Keratinocyte (primary cell): Measurements from ENCODE around the gene GRAP. TPM values are rescaled to one million over a fixed set of nuclear protein-coding genes. Genes with fewer than 3 reads are reported as not detected.
A peak's percentile ranks its signal among the peaks of the same experiment; 100 is the strongest.

Experiments
- DNase-seq: peaks from one replicate; pipeline ENCODE4 v3.0.0-alpha.2; 2011; ENCODE audit warnings: low read depth, missing footprints, low spot score
- FAIRE-seq: peaks from 2 replicates; lab custom pipeline; 2011; peaks lifted over from hg19 to GRCh38; lab: Jason Lieb, UNC
- H2AFZ ChIP-seq: 2 replicates; pipeline ENCODE4 v1.6.0; 2012; ENCODE audit warnings: low read length, control low read depth, inconsistent platforms; ENCODE audit not compliant: control insufficient read depth
- H3K27ac ChIP-seq: 2 replicates; pipeline ENCODE4 v1.5.1; 2011; ENCODE audit warnings: low read length; ENCODE audit not compliant: control insufficient read depth, insufficient read depth
- H3K27me3 ChIP-seq: 3 replicates; pipeline ENCODE4 v1.6.0; 2011; ENCODE audit warnings: low read length; ENCODE audit not compliant: control insufficient read depth, insufficient read depth; ENCODE audit errors: extremely low read depth
- H3K36me3 ChIP-seq, 2 experiments: 2 replicates in 1 of 2; 3 replicates in 1 of 2; pipeline ENCODE4 v1.5.1; 2011; ENCODE audit warnings: low read length in 2 of 2, mild to moderate bottlenecking in 1 of 2; ENCODE audit not compliant: control insufficient read depth in 2 of 2, insufficient read depth in 2 of 2; ENCODE audit errors: extremely low read depth in 1 of 2
- H3K4me1 ChIP-seq: 3 replicates; pipeline ENCODE4 v1.5.1; 2011; ENCODE audit warnings: low read length; ENCODE audit not compliant: control insufficient read depth, insufficient read depth; ENCODE audit errors: extremely low read depth
- H3K4me2 ChIP-seq: 3 replicates; pipeline ENCODE4 v1.6.0; 2011; ENCODE audit warnings: low read depth, low read length; ENCODE audit not compliant: control insufficient read depth, insufficient read depth; ENCODE audit errors: extremely low read depth
- H3K4me3 ChIP-seq, 3 experiments: fragments of 200-600 bp in 1 of 3; sonication (generic) in 1 of 3; 2 replicates in 2 of 3; 3 replicates in 1 of 3; pipeline ENCODE4 v1.5.1; 2011 to 2016; ENCODE audit warnings: low read length in 3 of 3, mild to moderate bottlenecking in 3 of 3, control low read depth in 2 of 3, inconsistent platforms in 1 of 3, low read depth in 1 of 3, mixed read lengths in 1 of 3, mixed run types in 1 of 3, moderate library complexity in 1 of 3; ENCODE audit not compliant: control insufficient read depth in 2 of 3, insufficient read depth in 2 of 3; ENCODE audit errors: extremely low read depth in 1 of 3
- H3K79me2 ChIP-seq: 2 replicates; pipeline ENCODE4 v1.6.0; 2012; ENCODE audit warnings: low read length; ENCODE audit not compliant: control insufficient read depth, insufficient read depth
- H3K9ac ChIP-seq: 3 replicates; pipeline ENCODE4 v1.6.0; 2011; ENCODE audit warnings: low read length; ENCODE audit not compliant: control insufficient read depth, insufficient read depth; ENCODE audit errors: extremely low read depth
- H3K9me1 ChIP-seq: 3 replicates; pipeline ENCODE4 v1.6.0; 2011; ENCODE audit warnings: low read length; ENCODE audit not compliant: control insufficient read depth, insufficient read depth; ENCODE audit errors: extremely low read depth
- H3K9me3 ChIP-seq: 2 replicates; pipeline ENCODE4 v1.5.1; 2012; ENCODE audit warnings: low read depth, low read length; ENCODE audit not compliant: control insufficient read depth
- H4K20me1 ChIP-seq: 3 replicates; pipeline ENCODE4 v1.6.0; 2011; ENCODE audit warnings: low read length; ENCODE audit not compliant: control insufficient read depth, insufficient read depth; ENCODE audit errors: extremely low read depth
- EZH2 ChIP-seq: IDR thresholded peaks from one replicate; pipeline ENCODE4 v1.6.1; 2012; ENCODE audit warnings: inconsistent platforms, mild to moderate bottlenecking, low read length, moderate library complexity
- dilution Hi-C: fragments of 300-500 bp; cut with MboI; formaldehyde crosslinking; loops from one replicate; pipeline ENCODE4 v1.7.0; 2020; ENCODE audit warnings: low sequenced_read_pairs; ENCODE audit not compliant: extremely low pct_ligation_motif_present
- polyA plus RNA-seq, 5 experiments: library from polyadenylated mRNA; depleted of rRNA in 3 of 5; stranded (reverse) in 3 of 5; stranded (forward) in 1 of 5; unstranded in 1 of 5; fragments of >200 nt; gene quantifications; 1 replicate in 1 of 5; 2 replicates in 3 of 5; 3 replicates in 1 of 5; pipeline versions ENCODE4 v1.2.1 to v1.2.3, GENCODE V29; 2011 to 2012; ENCODE audit warnings: missing spikeins in 2 of 5, low read depth in 1 of 5, low replicate concordance in 1 of 5
- TF ChIP-seq, protein P1 (sequence below), 3 experiments: IDR thresholded peaks in 1 of 3; conservative IDR thresholded peaks in 1 of 3; optimal IDR thresholded peaks in 1 of 3; 2 replicates in 2 of 3; 3 replicates in 1 of 3; pipeline versions ENCODE3 to v1.5.1; 2011; ENCODE audit warnings: low read length in 3 of 3, mild to moderate bottlenecking in 3 of 3, moderate library complexity in 2 of 3, control low read depth in 1 of 3, inconsistent platforms in 1 of 3; ENCODE audit not compliant: insufficient read depth in 2 of 3; ENCODE audit errors: extremely low read depth in 1 of 3

Gene GRAP
- polyA plus RNA-seq, 1 donor (not counting 4 experiments of a cell fraction or from before 2014, with no cell fraction given): 0.03 TPM

DNA sequence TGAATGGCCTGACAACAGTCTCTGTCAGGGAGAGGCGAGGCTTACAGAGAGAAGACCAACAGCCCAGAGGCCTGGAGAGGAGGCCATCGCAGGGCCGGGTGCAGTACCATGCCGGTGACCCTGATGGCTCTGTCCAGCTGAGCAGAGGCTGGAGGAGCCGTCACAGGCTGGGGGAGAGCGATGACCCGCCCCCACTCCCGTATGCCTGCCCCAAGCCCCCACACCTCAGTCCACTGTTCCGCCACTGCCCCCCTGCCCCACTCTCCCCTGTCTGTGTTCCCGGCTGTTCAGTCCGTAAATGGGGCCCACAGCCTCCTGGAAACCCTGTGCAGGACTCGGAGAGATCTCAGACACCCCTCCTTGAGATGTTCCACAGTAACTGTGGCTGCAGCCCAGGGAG is 29.4 kb downstream of the GRAP start:
- no peak for FAIRE-seq
- H3K4me3 ChIP-seq: no peak overlapping the region
- no peak overlapping the region for H3K27ac ChIP-seq
- H3K9ac ChIP-seq: no peak overlapping the region
- no peak overlapping the region for H2AFZ ChIP-seq
- no peaks in the 10 kb centered on the region for H3K9me3 ChIP-seq
- no peak for DNase-seq
- H3K79me2 ChIP-seq: no peaks in the 10 kb centered on the region
- peaks cover 33% of the 10 kb centered on the region for H3K4me1 ChIP-seq
- no peaks in the 10 kb centered on the region for H3K27me3 ChIP-seq
- dilution Hi-C loops: no loop called here
- no peaks in the 10 kb centered on the region for H3K9me1 ChIP-seq
- no peaks in the 10 kb centered on the region for H3K36me3 ChIP-seq
- TF ChIP-seq, protein P1, sequence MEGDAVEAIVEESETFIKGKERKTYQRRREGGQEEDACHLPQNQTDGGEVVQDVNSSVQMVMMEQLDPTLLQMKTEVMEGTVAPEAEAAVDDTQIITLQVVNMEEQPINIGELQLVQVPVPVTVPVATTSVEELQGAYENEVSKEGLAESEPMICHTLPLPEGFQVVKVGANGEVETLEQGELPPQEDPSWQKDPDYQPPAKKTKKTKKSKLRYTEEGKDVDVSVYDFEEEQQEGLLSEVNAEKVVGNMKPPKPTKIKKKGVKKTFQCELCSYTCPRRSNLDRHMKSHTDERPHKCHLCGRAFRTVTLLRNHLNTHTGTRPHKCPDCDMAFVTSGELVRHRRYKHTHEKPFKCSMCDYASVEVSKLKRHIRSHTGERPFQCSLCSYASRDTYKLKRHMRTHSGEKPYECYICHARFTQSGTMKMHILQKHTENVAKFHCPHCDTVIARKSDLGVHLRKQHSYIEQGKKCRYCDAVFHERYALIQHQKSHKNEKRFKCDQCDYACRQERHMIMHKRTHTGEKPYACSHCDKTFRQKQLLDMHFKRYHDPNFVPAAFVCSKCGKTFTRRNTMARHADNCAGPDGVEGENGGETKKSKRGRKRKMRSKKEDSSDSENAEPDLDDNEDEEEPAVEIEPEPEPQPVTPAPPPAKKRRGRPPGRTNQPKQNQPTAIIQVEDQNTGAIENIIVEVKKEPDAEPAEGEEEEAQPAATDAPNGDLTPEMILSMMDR (optimal IDR thresholded peaks at IDR 0.05 in 1 of 3, IDR thresholded peaks at IDR 0.05 in 1 of 3, conservative IDR thresholded peaks at IDR 0.05 in 1 of 3; ENCODE audit: extremely low read depth in 1 of 3, insufficient read depth in 2 of 3, low read length in 3 of 3): no peak
- TF ChIP-seq EZH2: no peak
- H3K4me2 ChIP-seq: no peak overlapping the region
- H4K20me1 ChIP-seq: no peaks in the 10 kb centered on the region

DNA sequence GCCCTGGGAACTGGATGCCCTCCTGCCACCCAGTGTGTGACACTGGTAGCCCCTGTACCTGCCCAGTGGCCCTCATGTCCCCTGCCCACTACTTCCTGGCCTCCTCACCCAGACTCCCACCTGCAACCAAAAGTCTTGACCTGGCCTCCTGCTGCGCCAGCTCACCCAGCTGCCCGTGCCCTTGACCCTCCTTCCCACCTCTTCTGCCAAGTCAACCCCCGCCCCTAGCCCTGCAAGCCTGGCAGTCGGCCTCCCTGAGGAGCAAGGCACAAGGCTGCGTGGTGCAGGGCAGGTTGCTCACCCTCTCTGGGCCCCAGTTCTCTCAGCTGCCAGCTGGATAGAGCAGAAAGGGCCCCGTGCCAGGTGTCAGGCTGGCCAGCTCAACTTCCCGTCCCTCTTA is 29.9 kb downstream of the GRAP start:
- H3K27ac ChIP-seq: peak overlapping the region; percentile 13
- FAIRE-seq: no peak
- dilution Hi-C loops: no loop called here

More for the DNA sequence above, 29.9 kb downstream of the GRAP start:
- H3K27me3 ChIP-seq: no peaks in the 10 kb centered on the region
- DNase-seq: no peak
- H3K4me1 ChIP-seq: peaks cover 33% of the 10 kb centered on the region
- no peaks in the 10 kb centered on the region for H3K36me3 ChIP-seq
- H3K9me3 ChIP-seq: no peaks in the 10 kb centered on the region
- H3K4me2 ChIP-seq: peak overlapping the region; percentile 9
- H4K20me1 ChIP-seq: no peaks in the 10 kb centered on the region
- TF ChIP-seq, protein P1 (optimal IDR thresholded peaks at IDR 0.05 in 1 of 3, IDR thresholded peaks at IDR 0.05 in 1 of 3, conservative IDR thresholded peaks at IDR 0.05 in 1 of 3; ENCODE audit: extremely low read depth in 1 of 3, insufficient read depth in 2 of 3, low read length in 3 of 3): no peak
- H3K79me2 ChIP-seq: no peaks in the 10 kb centered on the region
- no peaks in the 10 kb centered on the region for H3K9me1 ChIP-seq
- no peak overlapping the region for H2AFZ ChIP-seq
- H3K4me3 ChIP-seq: no peak overlapping the region
- peak overlapping the region; percentile 8 for H3K9ac ChIP-seq
